ENCODE results near the gene PRKCG. TPM values are rescaled to one million over a fixed set of nuclear protein-coding genes. Genes with fewer than 3 reads are reported as not detected.
"Not testable (repeated sequence)": the region's sequence is repeated elsewhere in the genome, so short reads cannot be mapped to it uniquely, and the experiment has no call there.

The PRKCG gene
- not detected in 2 replicates for total RNA-seq (2014; rRNA removed; shearing (Covaris generic))
- total RNA-seq (2022) = not detected in 2 replicates
- not detected for Bru-seq, nascent RNA
- percentile 5 among the genes with signal in this experiment for BruChase-seq, experiment 1, labeled RNA remaining after a 6-hour chase
- not detected for BruChase-seq, experiment 2, labeled RNA remaining after a 2-hour chase
- long read RNA-seq = 0 reads

- H2AFZ ChIP-seq (ENCODE audit: low read length) = no peak within 1 kb of the TSS
- BruUV-seq (replicated peaks) = no TSS peak
Observed at GRCh38 chr19:53881482-53882390, at the start of gene PRKCG. Gene PRKCG, plus strand, starts transcription at chr19:53882197. Its CDS starts 298 bp downstream, at chr19:53882495.

GRCh38 chr19:53832861-53833260 is 49.1 kb upstream of the PRKCG start:
- H3K36me3 ChIP-seq (ENCODE audit: insufficient read depth, low read length); DNase-seq (ENCODE audit: low spot score); CTCF ChIA-PET (ENCODE audit: unreplicated experiment); H4K20me1 ChIP-seq (ENCODE audit: insufficient read depth, low read length); H3K4me3 ChIP-seq (ENCODE audit: low read depth, low read length, poor library complexity, severe bottlenecking); H3K4me1 ChIP-seq (ENCODE audit: insufficient read depth, low read length, poor library complexity, severe bottlenecking); H3K79me2 ChIP-seq (ENCODE audit: insufficient read depth, low read depth, low read length); H3K4me2 ChIP-seq (ENCODE audit: low read length); intact Hi-C loops (cut with micrococcal nuclease; ENCODE audit: unreplicated experiment); BruUV-seq (replicated peaks); H3K9me3 ChIP-seq (ENCODE audit: low read length); H3K9me2 ChIP-seq (ENCODE audit: insufficient read depth, low read length); H3K27ac ChIP-seq (ENCODE audit: low read depth, low read length, poor library complexity, severe bottlenecking); H2AFZ ChIP-seq (ENCODE audit: low read length): not testable (repeated sequence)
- POLR2A ChIA-PET = interaction anchor here (0.6 kb wide), 1 partner anchor 505 kb away, joined by 3 read pairs; no protein-coding TSS in a partner anchor

More at GRCh38 chr19:53881482-53882390, at the start of gene PRKCG:
- no peak for TF ChIP-seq EZH2phosphoT487 (IDR thresholded peaks at IDR 0.05; ENCODE audit: borderline replicate concordance, low read depth, low read length)
- 0 out of 2 replicates have a peak, but pooled peaks have one; percentile 41 for TF ChIP-seq CTCF (conservative IDR thresholded peaks at IDR 0.05; ENCODE audit: low read length)
- intact Hi-C loops (cut with micrococcal nuclease; ENCODE audit: unreplicated experiment) = no loop called here
- Histone ChIP-seq H3K79me2 (ENCODE audit: insufficient read depth, low read depth, low read length) (no peaks in the 10 kb centered on the region), H3K36me3 (ENCODE audit: insufficient read depth, low read length) (no peaks in the 10 kb centered on the region), H4K20me1 (ENCODE audit: insufficient read depth, low read length) (no peaks in the 10 kb centered on the region), H3K9me2 (ENCODE audit: insufficient read depth, low read length) (no peaks in the 10 kb centered on the region), H3K4me1 (ENCODE audit: insufficient read depth, low read length, poor library complexity, severe bottlenecking) (peaks cover 3% of the 10 kb centered on the region), H3K27ac (ENCODE audit: low read depth, low read length, poor library complexity, severe bottlenecking) (no peak within 1 kb of the TSS), H3K4me2 (ENCODE audit: low read length) (peak within 1 kb of the TSS; percentile 14; the same call in 1 of the 2 replicates), H3K4me3 (ENCODE audit: low read depth, low read length, poor library complexity, severe bottlenecking) (no peak within 1 kb of the TSS), H3K9me3 (ENCODE audit: low read length) (no peaks in the 10 kb centered on the region)
- CTCF ChIA-PET (ENCODE audit: unreplicated experiment) = no interaction called here
- DNase-seq (ENCODE audit: low spot score) = no peak
- POLR2A ChIA-PET = no interaction called here

- DNase-seq (ENCODE audit: low spot score); H3K36me3 ChIP-seq (ENCODE audit: insufficient read depth, low read length); H3K9me2 ChIP-seq (ENCODE audit: insufficient read depth, low read length); H3K4me2 ChIP-seq (ENCODE audit: low read length); H2AFZ ChIP-seq (ENCODE audit: low read length); POLR2A ChIA-PET; H3K4me3 ChIP-seq (ENCODE audit: low read depth, low read length, poor library complexity, severe bottlenecking); H4K20me1 ChIP-seq (ENCODE audit: insufficient read depth, low read length); H3K27ac ChIP-seq (ENCODE audit: low read depth, low read length, poor library complexity, severe bottlenecking); intact Hi-C loops (cut with micrococcal nuclease; ENCODE audit: unreplicated experiment); H3K79me2 ChIP-seq (ENCODE audit: insufficient read depth, low read depth, low read length); H3K4me1 ChIP-seq (ENCODE audit: insufficient read depth, low read length, poor library complexity, severe bottlenecking); CTCF ChIA-PET (ENCODE audit: unreplicated experiment); H3K9me3 ChIP-seq (ENCODE audit: low read length); BruUV-seq (replicated peaks): not testable (repeated sequence)
Observed at GRCh38 chr19:53838446-53838845, 43.6 kb upstream of the PRKCG start.

DNA sequence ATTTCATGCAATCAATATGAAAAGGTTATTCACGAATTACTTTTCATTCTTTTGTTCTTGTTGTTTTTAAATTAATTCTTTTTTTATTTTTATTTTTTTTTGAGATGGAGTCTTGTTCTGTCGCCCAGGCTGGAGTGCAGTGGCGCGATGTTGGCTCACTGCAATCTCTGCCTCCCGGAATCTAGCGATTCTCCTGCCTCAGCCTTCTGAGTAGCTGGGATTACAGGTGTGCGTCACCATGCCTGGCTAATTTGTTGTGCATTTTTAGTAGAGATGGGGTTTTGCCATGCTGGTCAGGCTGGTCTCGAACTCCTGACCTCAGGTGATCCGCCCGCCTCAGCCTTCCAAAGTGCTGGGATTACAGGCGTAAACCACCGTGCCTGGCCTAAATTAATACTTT is 41.8 kb upstream of the PRKCG start:
- H3K36me3 ChIP-seq (ENCODE audit: insufficient read depth, low read length); H3K4me1 ChIP-seq (ENCODE audit: insufficient read depth, low read length, poor library complexity, severe bottlenecking); H3K79me2 ChIP-seq (ENCODE audit: insufficient read depth, low read depth, low read length); CTCF ChIA-PET (ENCODE audit: unreplicated experiment); H2AFZ ChIP-seq (ENCODE audit: low read length); H3K9me2 ChIP-seq (ENCODE audit: insufficient read depth, low read length); H3K9me3 ChIP-seq (ENCODE audit: low read length); H4K20me1 ChIP-seq (ENCODE audit: insufficient read depth, low read length); H3K4me3 ChIP-seq (ENCODE audit: low read depth, low read length, poor library complexity, severe bottlenecking); BruUV-seq (replicated peaks); DNase-seq (ENCODE audit: low spot score); POLR2A ChIA-PET; H3K27ac ChIP-seq (ENCODE audit: low read depth, low read length, poor library complexity, severe bottlenecking); H3K4me2 ChIP-seq (ENCODE audit: low read length); intact Hi-C loops (cut with micrococcal nuclease; ENCODE audit: unreplicated experiment): not testable (repeated sequence)

GRCh38 chr19:53840914-53841313 is 41.1 kb upstream of the PRKCG start:
- POLR2A ChIA-PET; H2AFZ ChIP-seq (ENCODE audit: low read length); H3K27ac ChIP-seq (ENCODE audit: low read depth, low read length, poor library complexity, severe bottlenecking); H3K4me1 ChIP-seq (ENCODE audit: insufficient read depth, low read length, poor library complexity, severe bottlenecking); H3K79me2 ChIP-seq (ENCODE audit: insufficient read depth, low read depth, low read length); CTCF ChIA-PET (ENCODE audit: unreplicated experiment); H4K20me1 ChIP-seq (ENCODE audit: insufficient read depth, low read length); BruUV-seq (replicated peaks); DNase-seq (ENCODE audit: low spot score); H3K36me3 ChIP-seq (ENCODE audit: insufficient read depth, low read length); H3K9me2 ChIP-seq (ENCODE audit: insufficient read depth, low read length); H3K4me2 ChIP-seq (ENCODE audit: low read length); H3K9me3 ChIP-seq (ENCODE audit: low read length); intact Hi-C loops (cut with micrococcal nuclease; ENCODE audit: unreplicated experiment); H3K4me3 ChIP-seq (ENCODE audit: low read depth, low read length, poor library complexity, severe bottlenecking): not testable (repeated sequence)
